Stromal cell of bone marrow (primary cell): ENCODE data around the gene PTPN7.
"Not testable (repeated sequence)": the region's sequence is repeated elsewhere in the genome, so short reads cannot be mapped to it uniquely, and the experiment has no call there.

Experiments used
- DNase-seq: peaks from one replicate; pipeline ENCODE4 v3.0.0-alpha.2; 2012; ENCODE audit warnings: low read depth

Gene PTPN7

GRCh38 chr1:202189918-202190715 is 29.7 kb upstream of the PTPN7 start:
- no peak for DNase-seq

GRCh38 chr1:202189001-202189790 is 28.8 kb upstream of the PTPN7 start:
- no peak for DNase-seq

GRCh38 chr1:202187697-202188407 is 27.4 kb upstream of the PTPN7 start:
- DNase-seq, result no peak

- no peak for DNase-seq
Observed at GRCh38 chr1:202187041-202187671, 26.8 kb upstream of the PTPN7 start.

- DNase-seq, result no peak
Observed at GRCh38 chr1:202186327-202186726, 25.9 kb upstream of the PTPN7 start.

GRCh38 chr1:202184750-202185460 is 24.5 kb upstream of the PTPN7 start:
- peak; percentile 69 for DNase-seq

GRCh38 chr1:202182040-202182877 is 21.9 kb upstream of the PTPN7 start:
- no peak for DNase-seq

GRCh38 chr1:202181586-202181985 is 21.2 kb upstream of the PTPN7 start:
- no peak for DNase-seq

- DNase-seq, result not testable (repeated sequence)
Observed at GRCh38 chr1:202180751-202181139, 20.3 kb upstream of the PTPN7 start.

- DNase-seq, result no peak
Observed at GRCh38 chr1:202179828-202180750, 19.7 kb upstream of the PTPN7 start.

- DNase-seq, result no peak
Observed at GRCh38 chr1:202176949-202177927, 16.8 kb upstream of the PTPN7 start.

GRCh38 chr1:202173993-202174392 is 13.6 kb upstream of the PTPN7 start:
- no peak for DNase-seq

GRCh38 chr1:202172015-202172355 is 11.6 kb upstream of the PTPN7 start:
- DNase-seq, result no peak

GRCh38 chr1:202171292-202172014 is 11.1 kb upstream of the PTPN7 start:
- DNase-seq, result no peak

GRCh38 chr1:202170726-202171125 is 10.3 kb upstream of the PTPN7 start:
- DNase-seq, result no peak

GRCh38 chr1:202168861-202169260 is 8.5 kb upstream of the PTPN7 start:
- DNase-seq, result no peak

- DNase-seq, result no peak
Observed at GRCh38 chr1:202167708-202168415, 7.5 kb upstream of the PTPN7 start.
